OCI-LY7 (cell line): ENCODE results near the gene SYT13. TPM values are rescaled to one million over a fixed set of nuclear protein-coding genes. Genes with fewer than 3 reads are reported as not detected.

Source experiments
- BruUV-seq: library from RNA; stranded (reverse); fragments of 400-500 nt; replicated peaks from 2 replicates; lab custom pipeline; 2021; lab: Mats Ljungman, UMichigan
- CTCF ChIA-PET: fragments of 300-600 bp; sonication (Branson Sonifier 250); formaldehyde crosslinking; loops from one replicate; lab custom pipeline; 2022; ENCODE audit warnings: antibody characterized with exemption; ENCODE audit not compliant: unreplicated experiment; lab: Charles Lee
- POLR2A ChIA-PET: fragments of 300-600 bp; sonication (Branson Sonifier 250); formaldehyde crosslinking; loops from one replicate; lab custom pipeline; 2022; ENCODE audit warnings: antibody characterized with exemption; lab: Charles Lee
- DNase-seq: peaks from one replicate; pipeline ENCODE4 v3.0.0-alpha.2; 2015; ENCODE audit warnings: low spot score
- H2AFZ ChIP-seq: fragments of 200-600 bp; sonication (generic), shearing (Covaris generic); 2 replicates; pipeline ENCODE4 v1.6.1; 2014; ENCODE audit warnings: mild to moderate bottlenecking, antibody characterized with exemption, low read length, moderate library complexity
- H3K27ac ChIP-seq: fragments of 200-600 bp; sonication (generic); 2 replicates; pipeline ENCODE4 v1.5.1; 2014; ENCODE audit warnings: mixed run types, low read depth, mild to moderate bottlenecking, moderate library complexity, low read length, inconsistent platforms; ENCODE audit not compliant: poor library complexity, severe bottlenecking
- H3K36me3 ChIP-seq: fragments of 200-600 bp; sonication (generic); 2 replicates; pipeline ENCODE4 v1.6.1; 2014; ENCODE audit warnings: mild to moderate bottlenecking, antibody characterized with exemption, low read length, moderate library complexity, mixed read lengths; ENCODE audit not compliant: insufficient read depth
- H3K4me1 ChIP-seq: fragments of 200-600 bp; sonication (generic); 2 replicates; pipeline ENCODE4 v1.5.1; 2014; ENCODE audit warnings: mild to moderate bottlenecking, low read length; ENCODE audit not compliant: insufficient read depth, poor library complexity, severe bottlenecking
- H3K4me2 ChIP-seq: fragments of 200-600 bp; sonication (generic); 2 replicates; pipeline ENCODE4 v1.6.1; 2014; ENCODE audit warnings: mild to moderate bottlenecking, low read length
- H3K4me3 ChIP-seq: fragments of 200-600 bp; sonication (generic); 2 replicates; pipeline ENCODE4 v1.5.1; 2014; ENCODE audit warnings: mild to moderate bottlenecking, low read depth, low read length; ENCODE audit not compliant: poor library complexity, severe bottlenecking
- H3K79me2 ChIP-seq: fragments of 200-600 bp; sonication (generic); 2 replicates; pipeline ENCODE4 v1.6.1; 2016; ENCODE audit warnings: low read depth, mild to moderate bottlenecking, low read length, moderate library complexity, mixed read lengths; ENCODE audit not compliant: insufficient read depth
- H3K9me2 ChIP-seq: fragments of 200-600 bp; sonication (generic); 2 replicates; pipeline ENCODE4 v1.6.1; 2016; ENCODE audit warnings: mild to moderate bottlenecking, low read length, mixed read lengths; ENCODE audit not compliant: insufficient read depth
- H3K9me3 ChIP-seq: fragments of 200-600 bp; sonication (generic); 2 replicates; pipeline ENCODE4 v1.6.1; 2014; ENCODE audit warnings: mild to moderate bottlenecking, mixed run types, low read length, mixed read lengths
- H4K20me1 ChIP-seq: fragments of 200-600 bp; sonication (generic); 2 replicates; pipeline ENCODE4 v1.6.1; 2014; ENCODE audit warnings: mild to moderate bottlenecking, antibody characterized with exemption, low read length, moderate library complexity, mixed read lengths; ENCODE audit not compliant: insufficient read depth
- EZH2phosphoT487 ChIP-seq: fragments of 200-600 bp; sonication (generic); IDR thresholded peaks from 2 replicates; pipeline ENCODE4 v1.6.1; 2018; ENCODE audit warnings: low read depth, borderline replicate concordance, mild to moderate bottlenecking, mixed run types, antibody characterized with exemption, low read length, moderate library complexity, mixed read lengths
- intact Hi-C: fragments of 100-400 bp; cut with micrococcal nuclease; formaldehyde crosslinking; loops from one replicate; pipeline ENCODE4 v1.10.0; 2022; ENCODE audit not compliant: unreplicated experiment
- total RNA-seq, 2 experiments: library from RNA; depleted of rRNA in 1 of 2; stranded (reverse); fragments of >200 nt in 1 of 2; shearing (Covaris generic) in 1 of 2; gene quantifications; 2 replicates each; pipeline ENCODE4 v1.2.3, GENCODE V29; 2014 to 2022
- TF ChIP-seq, protein P1 (sequence below): fragments of 200-600 bp; sonication (generic); conservative IDR thresholded peaks from 2 replicates; pipeline ENCODE4 v1.5.1; 2014; ENCODE audit warnings: mild to moderate bottlenecking, antibody characterized with exemption, low read length, moderate library complexity, mixed read lengths

Gene SYT13
- total RNA-seq, 2 experiments from 2014 or later, result not detected

DNA sequence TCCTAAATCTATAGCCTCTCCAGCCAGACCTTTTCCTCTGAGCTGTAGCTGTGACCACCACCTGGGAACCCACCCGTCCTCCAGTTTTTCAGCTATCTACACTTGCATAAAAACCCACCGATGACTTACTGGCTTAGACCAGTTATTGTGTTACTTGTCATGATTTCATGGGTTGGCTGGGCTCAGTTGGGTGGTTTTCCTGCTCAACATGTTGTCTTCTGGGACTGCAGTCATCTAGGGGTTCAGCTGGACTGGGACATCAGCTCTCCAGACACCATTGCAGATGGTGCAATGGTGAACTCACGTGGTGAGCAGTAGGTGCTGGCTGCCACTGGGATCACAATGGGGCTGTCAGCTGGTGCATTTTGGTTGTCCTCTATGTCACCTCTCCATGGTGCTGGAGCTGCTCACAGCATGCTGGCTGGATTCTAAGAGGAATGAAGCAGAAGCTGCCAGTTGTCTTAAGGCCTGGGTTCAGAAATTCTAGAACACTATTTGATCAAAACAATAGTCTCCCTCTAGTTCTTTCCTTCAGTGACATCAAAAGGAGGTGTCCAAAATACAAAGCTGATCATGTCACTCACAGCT, 1.3 kb upstream of the SYT13 start:
- CTCF ChIA-PET, result interaction anchor here (0.6 kb wide), 1 partner anchor 81 kb away, joined by 3 read pairs; no protein-coding TSS in a partner anchor
- POLR2A ChIA-PET, result interaction anchor here (0.7 kb wide), 2 partner anchors 19 to 31 kb away, joined by 3 to 4 read pairs; no protein-coding TSS in a partner anchor
- Histone ChIP-seq H3K9me3 (no peaks in the 10 kb centered on the region), H3K4me1 (no peaks in the 10 kb centered on the region), H4K20me1 (no peaks in the 10 kb centered on the region), H3K36me3 (no peaks in the 10 kb centered on the region), H3K4me3 (no peak overlapping the region), H3K27ac (no peak overlapping the region), H3K79me2 (no peaks in the 10 kb centered on the region), H3K4me2 (no peak overlapping the region), H2AFZ (no peak overlapping the region), H3K9me2 (no peaks in the 10 kb centered on the region)
- no peak for DNase-seq
- intact Hi-C loops, result no loop called here
- TF ChIP-seq EZH2phosphoT487, result no peak
- TF ChIP-seq, protein P1, sequence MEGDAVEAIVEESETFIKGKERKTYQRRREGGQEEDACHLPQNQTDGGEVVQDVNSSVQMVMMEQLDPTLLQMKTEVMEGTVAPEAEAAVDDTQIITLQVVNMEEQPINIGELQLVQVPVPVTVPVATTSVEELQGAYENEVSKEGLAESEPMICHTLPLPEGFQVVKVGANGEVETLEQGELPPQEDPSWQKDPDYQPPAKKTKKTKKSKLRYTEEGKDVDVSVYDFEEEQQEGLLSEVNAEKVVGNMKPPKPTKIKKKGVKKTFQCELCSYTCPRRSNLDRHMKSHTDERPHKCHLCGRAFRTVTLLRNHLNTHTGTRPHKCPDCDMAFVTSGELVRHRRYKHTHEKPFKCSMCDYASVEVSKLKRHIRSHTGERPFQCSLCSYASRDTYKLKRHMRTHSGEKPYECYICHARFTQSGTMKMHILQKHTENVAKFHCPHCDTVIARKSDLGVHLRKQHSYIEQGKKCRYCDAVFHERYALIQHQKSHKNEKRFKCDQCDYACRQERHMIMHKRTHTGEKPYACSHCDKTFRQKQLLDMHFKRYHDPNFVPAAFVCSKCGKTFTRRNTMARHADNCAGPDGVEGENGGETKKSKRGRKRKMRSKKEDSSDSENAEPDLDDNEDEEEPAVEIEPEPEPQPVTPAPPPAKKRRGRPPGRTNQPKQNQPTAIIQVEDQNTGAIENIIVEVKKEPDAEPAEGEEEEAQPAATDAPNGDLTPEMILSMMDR, result no peak
- BruUV-seq, result no TSS peak

GRCh38 chr11:45285250-45285828, 802 bp downstream of the SYT13 start:
- Histone ChIP-seq H3K4me3 (no peak overlapping the region), H3K9me2 (no peaks in the 10 kb centered on the region), H3K9me3 (no peaks in the 10 kb centered on the region), H3K4me1 (no peaks in the 10 kb centered on the region), H3K79me2 (no peaks in the 10 kb centered on the region), H3K36me3 (no peaks in the 10 kb centered on the region), H4K20me1 (no peaks in the 10 kb centered on the region), H2AFZ (no peak overlapping the region), H3K4me2 (no peak overlapping the region), H3K27ac (no peak overlapping the region)
- BruUV-seq, result no TSS peak
- no peak for DNase-seq
- ChIA-PET CTCF (no interaction called here), POLR2A (no interaction called here)
- TF ChIP-seq, protein P1, result no peak
- TF ChIP-seq EZH2phosphoT487, result no peak
- intact Hi-C loops, result no loop called here

DNA sequence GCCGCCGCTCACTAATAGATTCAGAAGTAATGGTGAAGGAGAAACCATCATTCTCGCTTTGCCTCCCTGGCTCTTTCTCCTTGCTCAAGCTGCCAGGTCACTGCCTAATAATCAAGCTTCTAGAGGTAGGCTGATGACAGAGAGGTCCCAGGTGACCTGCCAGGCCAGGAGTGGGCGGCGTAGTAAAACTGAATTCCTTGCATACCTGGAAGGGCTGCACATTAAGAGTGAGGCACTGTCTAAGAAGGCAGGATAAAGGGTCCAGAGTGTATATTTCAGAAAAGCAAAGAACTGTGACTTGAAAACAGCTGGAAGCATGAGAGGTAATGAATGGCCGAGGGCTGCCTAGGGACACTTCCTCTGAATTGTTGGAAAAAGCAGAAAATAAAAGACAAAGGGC, 4.1 kb downstream of the SYT13 start:
- H3K9me2 ChIP-seq, result no peaks in the 10 kb centered on the region
- H3K4me3 ChIP-seq, result no peak overlapping the region
- no peak overlapping the region for H2AFZ ChIP-seq
- ChIA-PET CTCF (no interaction called here), POLR2A (interaction anchor here (0.5 kb wide), 1 partner anchor 31 kb away, joined by 3 read pairs; no protein-coding TSS in a partner anchor)
- DNase-seq, result no peak
- intact Hi-C loops, result no loop called here
- no peaks in the 10 kb centered on the region for H3K79me2 ChIP-seq
- H4K20me1 ChIP-seq, result no peaks in the 10 kb centered on the region
- no peaks in the 10 kb centered on the region for H3K9me3 ChIP-seq
- H3K4me2 ChIP-seq, result no peak overlapping the region
- H3K4me1 ChIP-seq, result no peaks in the 10 kb centered on the region
- no peaks in the 10 kb centered on the region for H3K36me3 ChIP-seq
- H3K27ac ChIP-seq, result no peak overlapping the region
- TF ChIP-seq, protein P1, result no peak
- TF ChIP-seq EZH2phosphoT487, result no peak
- BruUV-seq, result no TSS peak
